ENCODE measurements around the gene TBCCD1. TPM values are rescaled to one million over a fixed set of nuclear protein-coding genes. Genes with fewer than 3 reads are reported as not detected.
A peak's percentile ranks its signal among the peaks of the same experiment; 100 is the strongest.

The TBCCD1 gene
- total and polyA plus RNA-seq, 12 donors, result 3.3 to 21.0 (median 9.4) TPM

DNA sequence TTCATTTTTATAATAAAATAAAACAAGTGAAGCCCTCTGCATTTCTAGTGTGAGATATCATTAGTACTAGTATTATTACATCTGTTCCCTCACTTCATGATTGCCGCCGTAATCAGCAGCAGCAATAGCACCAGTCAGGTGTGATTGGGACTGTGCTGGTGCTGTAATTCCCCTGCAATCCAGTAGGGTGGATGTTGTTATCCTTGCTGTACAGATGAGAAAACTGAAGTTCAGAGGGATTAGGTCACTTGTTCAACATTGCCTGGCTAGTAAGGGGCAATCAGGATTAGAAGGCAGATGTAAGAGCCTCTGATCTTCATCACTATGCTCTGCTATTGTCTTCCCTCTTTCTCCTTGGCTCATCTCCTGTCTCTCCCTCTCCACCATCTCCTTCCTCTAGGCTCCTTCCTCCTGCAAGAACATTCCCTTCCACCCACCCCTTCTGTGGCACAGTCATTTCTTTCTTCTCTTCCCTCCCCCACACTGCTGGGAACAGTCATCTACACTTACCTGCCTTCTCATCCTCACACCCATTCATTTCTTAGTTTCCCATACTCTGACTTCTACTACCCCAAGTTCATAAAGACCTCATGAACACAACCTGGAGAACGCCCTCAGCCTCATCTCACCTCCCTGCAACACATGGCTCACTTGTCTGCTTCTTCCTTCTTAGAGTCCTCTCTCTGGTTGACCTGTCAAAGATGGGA lies 52.7 kb downstream of the TBCCD1 start:
- DNase-seq, result no peak
- Histone ChIP-seq H3K9me3 (replicated peaks in 1 of 3) (no peaks in the 10 kb centered on the region), H3K27me3 (no peaks in the 10 kb centered on the region), H3K4me3 (no peak overlapping the region), H3K4me1 (replicated peaks in 1 of 2) (no peaks in the 10 kb centered on the region), H3K27ac (no peak overlapping the region), H3K36me3 (replicated peaks in 1 of 2) (no peaks in the 10 kb centered on the region)
- TF ChIP-seq, protein P1, sequence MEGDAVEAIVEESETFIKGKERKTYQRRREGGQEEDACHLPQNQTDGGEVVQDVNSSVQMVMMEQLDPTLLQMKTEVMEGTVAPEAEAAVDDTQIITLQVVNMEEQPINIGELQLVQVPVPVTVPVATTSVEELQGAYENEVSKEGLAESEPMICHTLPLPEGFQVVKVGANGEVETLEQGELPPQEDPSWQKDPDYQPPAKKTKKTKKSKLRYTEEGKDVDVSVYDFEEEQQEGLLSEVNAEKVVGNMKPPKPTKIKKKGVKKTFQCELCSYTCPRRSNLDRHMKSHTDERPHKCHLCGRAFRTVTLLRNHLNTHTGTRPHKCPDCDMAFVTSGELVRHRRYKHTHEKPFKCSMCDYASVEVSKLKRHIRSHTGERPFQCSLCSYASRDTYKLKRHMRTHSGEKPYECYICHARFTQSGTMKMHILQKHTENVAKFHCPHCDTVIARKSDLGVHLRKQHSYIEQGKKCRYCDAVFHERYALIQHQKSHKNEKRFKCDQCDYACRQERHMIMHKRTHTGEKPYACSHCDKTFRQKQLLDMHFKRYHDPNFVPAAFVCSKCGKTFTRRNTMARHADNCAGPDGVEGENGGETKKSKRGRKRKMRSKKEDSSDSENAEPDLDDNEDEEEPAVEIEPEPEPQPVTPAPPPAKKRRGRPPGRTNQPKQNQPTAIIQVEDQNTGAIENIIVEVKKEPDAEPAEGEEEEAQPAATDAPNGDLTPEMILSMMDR (IDR thresholded peaks at IDR 0.05), result peak in 2 of 6 experiments; percentile 15 to 29
- no peak for TF ChIP-seq POLR2A (IDR thresholded peaks at IDR 0.05)
- 68 to 84% (median 75%) methylated on average over 3 of the region's 3 CpGs for WGBS, 4 donors
- intact Hi-C loops (cut with DNase I), result no loop called here

DNA sequence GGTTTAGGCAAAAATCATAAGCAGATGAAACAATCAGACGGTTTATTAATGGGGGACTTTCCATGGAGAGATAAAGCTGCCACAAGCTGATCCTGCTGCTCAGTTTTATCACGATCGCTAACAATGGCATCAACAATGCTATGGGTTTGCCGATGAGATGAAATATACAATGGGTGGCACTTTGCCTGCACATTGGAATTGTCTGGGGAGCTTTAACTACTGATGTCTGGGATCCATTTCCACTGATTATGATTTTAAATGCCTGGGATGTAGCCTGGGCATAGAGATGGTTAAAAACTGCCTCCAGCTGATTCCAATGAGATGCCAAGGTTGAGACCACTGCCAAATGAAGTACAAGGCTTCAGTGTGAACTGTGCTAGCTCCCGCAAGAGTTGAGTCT lies 53.8 kb downstream of the TBCCD1 start:
- H3K4me1 ChIP-seq (replicated peaks in 1 of 2), result no peaks in the 10 kb centered on the region
- 41 to 60% (median 58%) methylated on average over 5 of the region's 5 CpGs for WGBS, 4 donors
- H3K27ac ChIP-seq, result no peak overlapping the region
- no peak for DNase-seq
- intact Hi-C loops (cut with DNase I), result no loop called here
- no peaks in the 10 kb centered on the region for H3K36me3 ChIP-seq (replicated peaks in 1 of 2)
- TF ChIP-seq, protein P1 (IDR thresholded peaks at IDR 0.05), result no peak
- TF ChIP-seq POLR2A (IDR thresholded peaks at IDR 0.05), result no peak
- no peaks in the 10 kb centered on the region for H3K27me3 ChIP-seq
- no peak overlapping the region for H3K4me3 ChIP-seq
- no peaks in the 10 kb centered on the region for H3K9me3 ChIP-seq (replicated peaks in 1 of 3)

DNA sequence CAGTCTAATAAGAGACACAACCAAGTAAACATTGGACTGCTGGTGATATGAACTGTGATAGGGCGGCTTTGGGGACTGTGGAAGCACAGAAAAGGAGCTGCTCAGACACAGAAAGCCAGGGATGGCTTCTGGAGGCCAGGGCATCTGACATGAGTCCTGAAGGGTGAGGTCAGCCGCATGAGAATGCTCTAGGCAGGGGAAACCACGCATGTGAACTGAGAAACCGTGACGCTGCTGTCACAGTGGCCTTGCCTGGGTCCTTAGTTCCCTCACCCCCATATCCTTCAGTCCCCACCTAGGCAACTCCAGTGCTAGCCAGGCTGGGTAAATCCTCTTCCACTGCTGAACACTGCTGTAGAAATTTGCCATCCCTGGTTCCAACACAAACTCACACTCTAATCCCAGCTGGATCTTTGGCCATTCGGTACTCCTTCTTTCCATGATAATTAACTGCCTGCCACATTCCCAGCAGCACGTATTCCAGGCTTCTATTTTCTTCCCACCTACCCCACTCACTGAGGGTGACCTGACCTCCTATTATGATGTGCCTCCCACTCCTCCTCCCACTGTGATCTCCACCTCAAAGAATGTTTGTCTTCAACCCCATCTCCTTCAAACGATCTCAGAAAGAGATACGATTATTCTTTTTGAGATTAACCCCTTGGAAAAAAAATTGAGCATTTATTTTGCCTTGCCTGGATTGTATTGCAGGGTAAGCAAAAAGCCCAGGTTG lies 54.4 kb downstream of the TBCCD1 start:
- intact Hi-C loops (cut with DNase I), result no loop called here
- Histone ChIP-seq H3K9me3 (replicated peaks in 1 of 3) (no peaks in the 10 kb centered on the region), H3K4me3 (no peak overlapping the region), H3K27ac (no peak overlapping the region), H3K36me3 (replicated peaks in 1 of 2) (no peaks in the 10 kb centered on the region), H3K4me1 (replicated peaks in 1 of 2) (no peaks in the 10 kb centered on the region), H3K27me3 (no peaks in the 10 kb centered on the region)
- DNase-seq, result no peak
- 41 to 60% (median 53%) methylated on average over 9 of the region's 9 CpGs for WGBS, 4 donors
- TF ChIP-seq POLR2A (IDR thresholded peaks at IDR 0.05), result no peak
- TF ChIP-seq, protein P1 (IDR thresholded peaks at IDR 0.05), result no peak

DNA sequence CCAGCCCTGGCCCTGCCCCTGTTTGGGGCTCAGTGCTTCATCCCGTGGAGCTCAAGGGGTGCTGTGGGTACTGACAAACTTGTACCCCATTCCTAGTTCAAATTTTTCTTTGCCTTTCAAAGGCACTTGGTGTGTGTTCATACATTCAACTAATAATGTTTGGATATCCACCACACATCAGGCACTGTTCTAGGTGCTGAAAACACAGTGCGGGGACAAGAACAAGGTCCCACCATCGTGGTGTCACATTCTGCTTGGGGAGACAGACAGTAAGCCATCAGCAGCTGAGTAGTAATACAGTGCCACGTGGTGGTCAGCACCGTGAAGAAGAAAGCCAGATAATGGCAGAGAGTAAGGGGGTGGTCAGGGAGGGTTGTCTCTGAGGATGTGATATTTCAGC lies 55.4 kb downstream of the TBCCD1 start:
- no peak for TF ChIP-seq POLR2A (IDR thresholded peaks at IDR 0.05)
- TF ChIP-seq, protein P1 (IDR thresholded peaks at IDR 0.05), result no peak
- intact Hi-C loops (cut with DNase I), result no loop called here
- Histone ChIP-seq H3K4me3 (no peak overlapping the region), H3K36me3 (replicated peaks in 1 of 2) (no peaks in the 10 kb centered on the region), H3K9me3 (replicated peaks in 1 of 3) (no peaks in the 10 kb centered on the region), H3K4me1 (replicated peaks in 1 of 2) (no peaks in the 10 kb centered on the region), H3K27me3 (no peaks in the 10 kb centered on the region), H3K27ac (no peak overlapping the region)
- WGBS, 4 donors, result 66 to 69% (median 68%) methylated on average over 5 of the region's 5 CpGs
- DNase-seq, result no peak
